ENCODE measurements around the gene UBE2D2.
"Not testable (repeated sequence)": the region's sequence is repeated elsewhere in the genome, so short reads cannot be mapped to it uniquely, and the experiment has no call there.

UBE2D2 gene

DNA sequence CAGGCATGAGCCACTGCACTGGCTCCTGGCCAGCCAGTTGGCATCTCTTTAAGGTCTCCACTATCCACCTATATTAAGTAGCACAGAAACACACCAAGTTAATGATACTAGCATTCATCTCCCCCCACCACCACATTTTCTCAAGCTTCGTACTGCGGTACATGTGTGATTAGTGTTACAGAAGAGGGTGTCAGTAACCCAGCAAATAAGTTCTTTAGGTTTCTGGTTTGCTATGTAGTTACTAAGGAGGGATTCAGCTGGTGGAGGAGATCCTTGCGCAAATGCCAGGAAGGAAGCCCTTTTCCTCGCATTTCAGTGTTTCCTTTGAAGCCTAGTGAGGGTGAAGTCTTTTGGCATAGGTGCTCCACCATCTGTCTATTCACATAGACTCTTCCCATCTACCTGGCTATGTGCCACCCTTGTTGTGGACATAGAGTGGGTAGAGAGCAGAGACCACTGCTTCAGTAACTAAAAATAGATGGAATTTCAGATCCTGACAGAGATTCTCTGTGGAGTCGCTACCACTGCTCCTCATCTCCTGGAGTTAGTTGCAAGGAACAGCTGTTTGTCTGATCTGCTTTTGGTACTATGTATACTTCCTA lies 16.7 kb downstream of the UBE2D2 start:
- in situ Hi-C loops (cut with HindIII; ENCODE audit: low sequenced_read_pairs), result no loop called here

DNA sequence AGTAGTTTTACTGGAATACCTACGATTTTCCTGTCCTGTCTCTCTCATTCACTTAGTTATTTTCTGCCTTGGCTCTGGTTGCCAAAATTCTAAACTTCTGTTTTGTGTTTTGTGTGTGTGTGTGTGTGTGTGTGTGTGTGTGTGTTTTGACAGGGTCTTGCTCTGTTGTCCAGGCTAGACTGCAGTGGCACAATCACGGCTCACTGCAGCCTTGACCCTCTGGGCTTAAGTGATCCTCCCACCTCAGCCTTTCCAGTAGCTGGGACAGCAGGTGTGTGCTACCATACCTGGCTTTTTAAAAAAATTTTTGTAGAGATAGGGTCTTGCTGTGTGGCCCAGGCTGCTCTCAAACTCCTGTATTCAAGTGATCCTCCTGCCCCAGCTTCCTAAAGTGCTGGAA lies 17.2 kb downstream of the UBE2D2 start:
- in situ Hi-C loops (cut with HindIII; ENCODE audit: low sequenced_read_pairs), result no loop called here

DNA sequence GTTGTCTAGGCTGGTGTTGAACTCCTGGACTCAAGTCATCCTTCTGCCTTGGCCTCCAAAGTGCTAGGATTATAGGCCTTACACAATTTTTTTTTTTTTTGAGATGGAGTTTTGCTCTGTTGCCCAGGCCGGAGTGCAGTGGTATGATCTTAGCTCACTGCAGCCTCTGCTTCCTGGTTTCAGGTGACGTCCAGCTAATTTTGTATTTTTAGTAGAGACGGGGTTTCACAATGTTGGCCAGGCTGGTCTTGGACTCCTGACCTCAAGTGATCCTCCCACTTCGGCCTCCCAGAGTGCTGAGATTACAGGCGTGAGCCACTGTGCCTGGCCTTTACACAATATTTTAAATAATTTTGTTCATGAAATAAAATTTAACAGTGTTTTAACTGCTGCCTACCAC lies 21.0 kb downstream of the UBE2D2 start:
- in situ Hi-C loops (cut with HindIII; ENCODE audit: low sequenced_read_pairs), result not testable (repeated sequence)

DNA sequence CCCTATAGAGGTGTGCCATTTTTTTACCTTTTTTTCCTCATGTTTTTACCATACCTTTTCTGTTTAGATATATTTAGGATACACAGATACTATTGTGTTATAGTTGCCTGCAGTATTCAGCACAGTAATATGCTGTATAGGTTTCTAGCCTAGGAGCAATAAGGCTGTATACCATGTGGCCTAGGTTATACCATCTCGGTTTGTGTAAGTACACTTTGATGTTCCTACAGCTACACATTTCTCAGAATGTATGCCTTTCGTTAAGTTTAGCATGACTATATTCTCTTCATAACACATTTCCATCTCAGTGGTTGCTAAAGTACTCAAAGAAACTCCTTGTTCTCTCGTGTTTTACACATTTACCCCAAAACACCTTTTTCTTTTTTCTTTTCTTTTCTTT lies 23.0 kb downstream of the UBE2D2 start:
- in situ Hi-C loops (cut with HindIII; ENCODE audit: low sequenced_read_pairs), result no loop called here

DNA sequence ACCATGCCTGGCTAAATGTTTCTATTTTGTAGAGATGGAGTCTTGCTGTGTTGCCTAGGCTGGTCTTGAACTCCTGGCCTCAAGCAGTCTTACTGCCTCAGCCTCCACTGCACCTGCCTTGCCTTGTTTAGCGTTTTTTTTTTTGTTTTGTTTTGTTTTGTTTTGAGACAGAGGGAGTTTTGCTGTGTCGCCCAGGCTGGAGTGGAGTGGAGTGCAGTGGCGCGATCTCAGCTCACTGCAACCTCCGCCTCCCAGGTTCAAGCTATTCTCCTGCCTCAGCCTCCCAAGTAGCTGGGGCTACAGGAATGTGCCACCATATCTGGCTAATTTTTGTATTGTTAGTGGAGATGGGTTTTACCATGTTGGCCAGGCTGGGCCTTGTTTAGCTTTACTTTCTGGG lies 27.0 kb downstream of the UBE2D2 start:
- in situ Hi-C loops (cut with HindIII; ENCODE audit: low sequenced_read_pairs), result not testable (repeated sequence)

DNA sequence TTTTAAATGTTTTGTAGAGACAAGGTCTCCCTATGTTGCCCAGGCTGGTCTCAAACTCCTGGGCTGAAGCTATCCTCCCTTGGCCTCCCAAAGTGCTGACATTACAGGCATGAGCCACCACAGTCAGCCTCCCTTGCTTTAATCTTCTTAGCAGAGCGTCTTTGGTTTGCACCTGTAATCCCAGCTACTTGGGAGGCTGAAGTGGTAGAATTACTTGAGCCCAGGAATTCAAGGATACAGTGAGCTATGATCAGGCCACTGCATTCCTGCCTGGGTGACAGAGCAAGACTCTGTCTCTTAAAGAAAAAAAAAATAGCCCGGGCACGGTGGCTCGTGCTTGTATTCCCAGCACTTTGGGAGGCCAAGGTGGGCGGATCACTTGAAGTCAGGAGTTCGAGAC lies 27.8 kb downstream of the UBE2D2 start:
- in situ Hi-C loops (cut with HindIII; ENCODE audit: low sequenced_read_pairs), result no loop called here

DNA sequence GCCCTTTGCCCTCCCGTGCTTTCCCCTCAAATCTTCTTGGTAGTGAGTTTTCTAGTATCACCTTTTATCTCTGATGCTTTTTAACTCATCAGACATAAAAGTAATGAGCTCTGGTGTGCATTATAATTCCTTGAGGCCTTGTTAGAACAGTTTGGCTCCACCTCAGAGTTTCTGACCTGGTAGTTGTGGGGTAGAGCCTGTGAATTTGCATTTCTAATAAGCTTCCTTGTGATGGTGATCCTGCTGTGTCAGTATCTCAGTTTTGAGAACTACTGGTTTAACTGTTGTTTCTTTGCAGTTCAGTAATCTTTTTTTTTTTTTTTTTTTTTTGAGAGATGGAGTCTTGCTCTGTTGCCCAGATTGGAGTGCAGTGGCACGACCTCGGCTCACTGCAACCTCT lies 31.1 kb downstream of the UBE2D2 start:
- in situ Hi-C loops (cut with HindIII; ENCODE audit: low sequenced_read_pairs), result loop anchor here (5.0 kb wide), 1 partner anchor 50 kb away; no protein-coding TSS in a partner anchor

DNA sequence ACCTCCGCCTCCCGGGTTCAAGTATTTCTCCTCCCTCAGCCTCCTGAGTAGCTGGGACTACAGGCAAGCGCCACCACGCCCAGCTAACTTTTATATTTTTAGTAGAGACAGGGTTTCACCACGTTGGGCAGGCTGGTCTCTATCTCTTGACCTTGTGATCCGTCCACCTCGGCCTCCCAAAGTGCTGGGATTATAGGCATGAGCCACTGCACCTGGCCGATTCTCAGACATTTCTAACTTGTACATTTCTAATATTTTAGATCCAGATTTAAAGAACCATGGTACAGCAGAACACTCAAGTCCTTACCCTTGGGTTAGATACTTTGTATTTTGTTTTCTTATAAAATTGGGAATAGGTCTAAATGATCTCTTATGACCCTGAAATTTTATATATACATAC lies 31.9 kb downstream of the UBE2D2 start:
- in situ Hi-C loops (cut with HindIII; ENCODE audit: low sequenced_read_pairs), result loop anchor here (5.0 kb wide), 1 partner anchor 49 kb away; no protein-coding TSS in a partner anchor

DNA sequence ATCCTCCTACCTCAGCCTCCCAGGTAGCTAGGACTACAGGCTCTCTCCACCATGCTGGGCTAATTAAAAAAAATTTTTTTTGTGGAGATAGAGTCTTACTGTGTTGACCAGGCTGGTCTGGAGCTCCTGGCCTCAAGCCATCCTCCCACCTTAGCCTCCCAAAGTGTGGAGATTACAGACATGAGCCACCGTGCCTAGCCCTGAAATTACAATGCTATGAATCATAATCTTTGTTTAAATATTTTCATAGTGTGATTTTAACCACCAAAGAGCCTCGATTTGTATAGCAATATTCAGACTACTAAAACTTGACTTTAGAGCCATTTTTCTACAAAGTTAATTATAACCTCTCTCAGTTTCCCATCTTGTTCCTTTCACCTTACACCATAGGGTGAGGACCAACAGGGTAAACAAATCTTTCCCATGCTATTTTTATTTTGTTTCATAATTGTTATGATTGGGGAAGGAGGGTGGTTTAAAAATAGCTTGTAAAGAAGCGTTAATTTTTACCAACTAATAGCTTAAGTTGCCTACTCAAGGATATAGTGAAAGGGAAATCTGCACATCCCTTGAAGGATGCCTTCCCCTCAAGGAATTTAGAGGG lies 32.7 kb downstream of the UBE2D2 start:
- in situ Hi-C loops (cut with HindIII; ENCODE audit: low sequenced_read_pairs), result loop anchor here (5.0 kb wide), 1 partner anchor 48 kb away; no protein-coding TSS in a partner anchor

DNA sequence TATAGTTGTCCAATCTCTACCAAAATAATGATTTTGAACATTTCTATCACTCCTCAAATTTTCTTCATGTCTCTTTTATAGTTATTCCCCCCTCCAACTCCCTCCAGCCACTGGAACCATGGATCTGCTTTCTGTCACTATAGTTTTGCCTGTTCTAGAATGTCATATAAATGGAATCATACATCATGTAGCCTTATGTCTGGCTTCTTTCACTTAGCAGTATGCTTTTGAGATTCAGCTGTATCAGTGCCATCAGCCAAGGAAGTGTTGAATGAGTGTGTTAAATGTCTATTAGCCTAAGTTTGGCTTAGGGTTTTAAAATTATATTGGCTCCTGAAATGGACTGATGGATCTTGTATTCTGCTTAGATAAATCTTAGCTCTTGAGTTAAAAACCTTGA lies 36.0 kb downstream of the UBE2D2 start:
- in situ Hi-C loops (cut with HindIII; ENCODE audit: low sequenced_read_pairs), result no loop called here

DNA sequence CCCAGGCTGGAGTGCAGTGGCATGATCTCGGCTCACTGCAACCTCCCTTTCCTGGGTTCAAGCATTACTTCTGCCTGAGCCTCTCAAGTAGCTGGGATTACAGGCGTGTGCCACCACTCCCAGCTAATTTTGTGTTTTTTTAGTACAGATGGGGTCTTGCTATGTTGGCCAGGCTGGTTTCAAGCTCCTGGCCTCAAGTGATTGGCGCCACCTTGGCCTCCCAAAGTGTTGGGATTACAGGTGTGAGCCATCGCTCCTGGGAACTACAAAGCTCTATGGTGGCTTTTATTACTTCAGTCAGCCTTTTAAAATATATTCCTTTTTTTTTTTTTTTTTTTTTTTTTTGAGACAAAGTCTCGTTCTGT lies 37.4 kb downstream of the UBE2D2 start:
- in situ Hi-C loops (cut with HindIII; ENCODE audit: low sequenced_read_pairs), result not testable (repeated sequence)

DNA sequence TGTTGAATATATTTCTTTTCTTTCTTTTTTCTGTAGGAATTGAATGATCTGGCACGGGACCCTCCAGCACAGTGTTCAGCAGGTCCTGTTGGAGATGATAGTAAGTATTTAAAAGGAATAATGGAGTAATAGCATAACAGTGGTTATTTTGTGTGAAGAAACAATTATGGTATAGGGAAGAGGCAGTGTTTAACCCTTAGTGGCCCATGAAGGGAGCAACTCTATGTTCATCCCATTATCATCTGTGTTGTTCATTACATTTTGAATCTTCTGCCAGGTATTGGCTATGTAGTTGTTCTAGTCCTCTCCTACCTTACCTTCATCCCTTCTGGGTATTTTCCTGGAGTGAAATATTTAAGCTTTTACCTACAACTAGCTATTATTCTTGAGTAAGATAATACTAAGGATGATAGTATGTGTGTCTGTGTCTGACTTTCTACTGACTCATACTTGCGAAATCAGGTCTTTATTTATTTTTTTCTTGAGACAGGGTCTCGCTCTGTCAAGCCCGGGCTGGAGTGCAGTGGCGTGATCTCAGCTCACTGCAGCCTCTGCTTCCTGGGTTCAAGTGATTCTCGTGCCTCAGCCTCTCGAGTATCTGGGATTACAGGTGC lies 39.3 kb downstream of the UBE2D2 start:
- in situ Hi-C loops (cut with HindIII; ENCODE audit: low sequenced_read_pairs), result no loop called here

DNA sequence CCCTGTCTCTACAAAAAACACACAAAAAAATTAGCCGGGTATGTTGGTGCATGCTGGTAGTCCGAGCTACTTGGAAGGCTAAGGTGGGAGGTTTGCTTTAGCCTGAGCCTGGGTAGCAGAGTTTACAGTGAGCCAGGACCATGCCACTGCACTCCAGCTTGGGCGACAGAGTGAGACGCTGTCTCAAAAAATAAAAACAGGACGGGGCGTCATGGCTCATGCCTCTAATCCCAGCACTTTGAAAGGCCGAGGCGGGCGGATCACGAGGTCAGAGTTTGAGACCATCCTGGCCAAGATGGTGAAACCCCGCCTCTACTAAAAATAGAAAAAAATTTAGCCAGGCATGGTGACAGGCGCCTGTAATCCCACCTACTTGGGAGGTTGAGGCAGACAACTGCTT lies 40.3 kb downstream of the UBE2D2 start:
- in situ Hi-C loops (cut with HindIII; ENCODE audit: low sequenced_read_pairs), result no loop called here

DNA sequence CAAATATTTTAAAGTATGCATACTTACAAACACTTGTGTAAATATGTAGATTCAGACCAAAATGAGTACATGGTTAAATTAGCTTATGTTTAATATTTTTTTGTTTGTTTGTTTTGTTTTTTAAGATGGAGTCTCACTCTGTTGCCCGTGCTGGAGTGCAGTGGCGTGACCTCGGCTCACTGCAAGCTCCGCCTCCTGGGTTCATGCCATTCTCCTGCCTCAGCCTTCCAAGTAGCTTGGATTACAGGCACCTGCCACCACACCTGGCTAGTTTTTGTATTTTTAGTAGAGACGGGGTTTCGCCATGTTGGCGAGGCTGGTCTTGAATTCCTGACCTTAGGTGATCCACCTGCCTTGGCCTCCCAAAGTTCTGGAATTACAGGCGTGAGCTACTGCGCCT lies 40.8 kb downstream of the UBE2D2 start:
- in situ Hi-C loops (cut with HindIII; ENCODE audit: low sequenced_read_pairs), result not testable (repeated sequence)

DNA sequence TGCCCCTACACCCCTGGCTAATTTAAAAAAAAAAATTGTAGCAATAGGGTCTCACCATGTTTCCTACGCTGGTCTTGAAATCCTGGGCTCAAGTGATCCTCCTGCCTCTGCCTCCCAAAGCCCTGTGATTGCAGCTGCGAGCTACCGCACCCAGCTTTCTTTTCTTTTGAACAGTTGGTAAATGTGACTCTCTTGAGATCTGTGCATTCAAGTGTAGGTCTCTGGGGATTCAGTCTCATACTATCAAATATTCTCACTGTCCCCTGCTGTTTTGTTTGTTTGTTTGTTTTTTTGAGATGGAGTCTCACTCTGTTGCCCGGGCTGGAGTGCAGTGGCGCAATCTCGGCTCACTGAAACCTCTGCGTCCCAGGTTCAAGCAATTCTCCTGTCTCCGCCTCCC lies 44.7 kb downstream of the UBE2D2 start:
- in situ Hi-C loops (cut with HindIII; ENCODE audit: low sequenced_read_pairs), result no loop called here

DNA sequence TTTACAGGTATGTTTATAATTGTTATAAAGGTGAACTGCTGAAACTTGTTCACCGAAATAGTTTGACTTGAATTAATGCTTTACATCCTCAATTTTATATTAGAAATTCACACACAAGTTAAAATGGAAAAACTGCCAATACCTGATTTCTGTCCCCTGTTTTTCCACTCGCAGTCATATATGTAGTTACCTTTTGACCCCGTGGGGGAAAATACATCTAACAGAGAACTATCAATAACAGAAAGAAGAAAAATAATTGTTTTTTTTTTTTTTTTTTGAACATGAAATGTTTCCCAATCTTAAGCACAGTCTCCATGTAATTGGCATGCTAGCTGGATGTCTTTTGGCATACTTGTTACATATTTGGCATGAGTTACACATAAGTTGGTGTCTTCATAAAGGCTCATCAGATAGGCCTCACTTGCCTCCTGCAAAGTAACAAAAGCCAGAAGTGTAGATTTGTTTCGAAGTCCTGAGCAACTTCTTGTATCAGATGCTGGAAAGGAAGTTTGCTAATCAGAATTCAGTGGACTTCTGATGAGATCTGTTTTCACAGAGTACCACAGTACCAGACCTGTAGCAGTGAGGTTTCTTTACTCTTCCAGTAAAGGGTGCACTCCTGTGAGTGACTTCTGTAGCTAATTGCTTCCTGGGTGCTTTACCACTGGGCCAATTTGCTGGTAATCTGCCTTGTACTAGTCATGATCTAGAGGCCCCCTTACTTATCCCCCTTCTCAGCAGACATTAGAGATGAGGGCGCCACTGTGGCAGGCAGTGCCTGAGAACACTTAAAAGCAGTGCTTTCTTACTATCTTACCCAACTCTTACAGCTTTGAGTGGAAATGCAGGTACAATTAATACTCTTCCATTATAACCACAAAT lies 50.8 kb downstream of the UBE2D2 start:
- in situ Hi-C loops (cut with HindIII; ENCODE audit: low sequenced_read_pairs), result no loop called here

DNA sequence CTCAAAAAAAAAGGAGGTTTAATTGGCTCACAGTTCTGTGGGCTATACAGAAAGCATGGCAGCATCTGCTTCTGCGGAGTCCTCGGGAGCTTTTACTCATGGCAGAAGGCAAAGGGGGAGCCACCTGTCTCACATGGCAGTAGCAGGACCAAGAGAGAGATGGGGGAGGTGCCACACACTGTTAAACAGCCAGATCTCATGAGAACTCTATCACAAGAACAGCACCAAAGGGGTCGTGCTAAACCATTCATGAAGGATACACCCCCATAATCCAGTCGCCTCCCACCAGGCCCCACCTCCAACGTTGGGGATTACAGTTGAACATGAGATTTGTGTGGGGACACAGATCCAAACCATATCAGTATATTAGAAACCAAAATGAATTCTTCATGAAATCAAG lies 58.7 kb downstream of the UBE2D2 start:
- in situ Hi-C loops (cut with HindIII; ENCODE audit: low sequenced_read_pairs), result no loop called here

DNA sequence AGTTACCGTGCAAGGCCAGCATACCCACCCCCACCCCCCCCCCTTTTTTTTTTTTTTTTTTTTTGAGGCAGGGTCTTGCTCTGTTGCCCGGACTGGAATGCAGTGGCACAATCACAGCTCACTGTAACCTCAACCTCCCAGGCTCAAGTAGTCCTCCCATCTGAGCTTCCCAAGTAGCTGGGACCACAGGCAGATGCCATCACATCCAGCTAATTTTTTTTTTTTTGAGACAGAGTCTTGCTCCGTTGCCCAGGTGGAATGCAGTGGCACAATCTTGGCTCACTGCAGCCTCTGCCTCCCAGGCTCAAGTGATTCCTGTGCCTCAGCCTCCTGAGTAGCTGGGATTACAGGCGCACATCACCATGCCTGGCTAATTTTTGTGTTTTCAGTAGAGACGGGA lies 64.3 kb downstream of the UBE2D2 start:
- in situ Hi-C loops (cut with HindIII; ENCODE audit: low sequenced_read_pairs), result not testable (repeated sequence)

DNA sequence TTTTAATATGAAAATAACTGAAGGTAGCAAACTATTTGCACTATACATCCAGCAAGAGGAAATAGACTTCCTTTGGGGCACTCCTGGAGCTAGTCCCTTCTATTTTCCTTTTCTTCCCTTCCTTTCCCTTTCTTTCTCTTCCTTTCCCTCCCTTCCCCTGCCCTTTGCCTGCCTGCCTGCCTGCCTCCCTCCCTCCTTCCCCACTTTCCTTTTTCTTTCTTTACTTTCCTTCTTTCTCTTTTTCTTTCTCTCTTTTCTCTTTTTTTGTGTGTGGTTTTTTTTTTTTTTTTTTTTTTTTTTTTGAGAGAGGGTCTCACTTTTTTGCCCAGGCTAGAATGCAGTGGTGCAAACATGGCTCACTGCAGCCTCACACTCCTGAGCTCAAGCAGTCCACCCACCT lies 69.7 kb downstream of the UBE2D2 start:
- in situ Hi-C loops (cut with HindIII; ENCODE audit: low sequenced_read_pairs), result loop anchor here (5.0 kb wide), 2 partner anchors 109 to 141 kb away; no protein-coding TSS in a partner anchor

DNA sequence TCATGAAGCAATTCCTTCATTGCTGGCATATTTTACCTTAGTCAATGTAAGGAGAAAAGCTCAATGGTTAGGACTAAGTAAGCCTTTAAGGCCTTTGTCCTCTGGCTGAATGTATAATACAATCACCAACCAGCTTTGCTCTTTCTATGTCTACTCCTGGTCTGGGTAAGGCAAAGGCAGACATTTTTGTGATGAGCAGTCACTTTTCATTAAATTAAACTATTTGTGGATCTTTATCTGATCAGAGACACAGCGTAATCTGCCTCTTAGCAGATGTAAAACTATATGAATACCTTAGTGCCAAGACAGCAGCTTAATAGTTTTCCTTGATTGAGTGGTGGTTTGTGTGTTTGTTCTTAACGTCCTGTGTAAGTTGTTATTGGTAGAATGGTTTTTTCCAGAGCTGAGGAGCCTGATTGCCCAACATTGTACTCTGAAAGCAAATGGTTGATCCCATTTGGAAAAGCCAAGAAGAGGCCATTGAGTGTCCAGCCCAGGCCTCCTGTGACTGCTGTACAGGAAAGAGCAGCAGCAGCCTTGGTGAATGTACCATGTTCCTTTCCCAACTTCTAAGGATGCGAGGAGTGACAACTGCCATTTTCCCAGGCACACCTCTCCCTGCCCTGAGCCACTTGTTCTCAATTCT lies 70.5 kb downstream of the UBE2D2 start:
- in situ Hi-C loops (cut with HindIII; ENCODE audit: low sequenced_read_pairs), result loop anchor here (5.0 kb wide), 2 partner anchors 109 to 141 kb away; no protein-coding TSS in a partner anchor
